HG02678 (cell line): ENCODE measurements around the gene SLC4A1AP.

ENCODE experiments used
- ATAC-seq: cut with Tn5 transposase; IDR thresholded peaks from one replicate; pipeline ENCODE4 v1.9.1; 2021; ENCODE audit warnings: mild to moderate bottlenecking, moderate library complexity; ENCODE audit not compliant: unreplicated experiment

The SLC4A1AP gene

GRCh38 chr2:27720004-27720551 is 56.4 kb downstream of the SLC4A1AP start:
- no peak for ATAC-seq

- no peak for ATAC-seq
Measured at GRCh38 chr2:27721335-27721734, 57.6 kb downstream of the SLC4A1AP start.

GRCh38 chr2:27721884-27722485 is 58.3 kb downstream of the SLC4A1AP start:
- no peak for ATAC-seq

GRCh38 chr2:27723372-27724144 is 59.9 kb downstream of the SLC4A1AP start:
- no peak for ATAC-seq

- no peak for ATAC-seq
Measured at GRCh38 chr2:27724191-27724590, 60.5 kb downstream of the SLC4A1AP start.

- no peak for ATAC-seq
Measured at GRCh38 chr2:27724905-27725701, 61.4 kb downstream of the SLC4A1AP start.

- ATAC-seq = no peak
Measured at GRCh38 chr2:27727257-27727656, 63.6 kb downstream of the SLC4A1AP start.

- ATAC-seq = no peak
Measured at GRCh38 chr2:27728081-27728858, 64.6 kb downstream of the SLC4A1AP start.

GRCh38 chr2:27729198-27729597 is 65.5 kb downstream of the SLC4A1AP start:
- ATAC-seq = no peak

GRCh38 chr2:27729614-27730013 is 65.9 kb downstream of the SLC4A1AP start:
- ATAC-seq = no peak

GRCh38 chr2:27730261-27730662 is 66.6 kb downstream of the SLC4A1AP start:
- ATAC-seq = no peak

- no peak for ATAC-seq
Measured at GRCh38 chr2:27730980-27731691, 67.4 kb downstream of the SLC4A1AP start.

- ATAC-seq = no peak
Measured at GRCh38 chr2:27734305-27734704, 70.6 kb downstream of the SLC4A1AP start.

- ATAC-seq = no peak
Measured at GRCh38 chr2:27735263-27735904, 71.7 kb downstream of the SLC4A1AP start.

- no peak for ATAC-seq
Measured at GRCh38 chr2:27736031-27736889, 72.6 kb downstream of the SLC4A1AP start.

GRCh38 chr2:27736890-27737204 is 73.2 kb downstream of the SLC4A1AP start:
- ATAC-seq = no peak

GRCh38 chr2:27737676-27738348 is 74.1 kb downstream of the SLC4A1AP start:
- no peak for ATAC-seq

- ATAC-seq = no peak
Measured at GRCh38 chr2:27738349-27739057, 74.8 kb downstream of the SLC4A1AP start.
